Loucy (cell line): Measurements from ENCODE around the gene CCDC33.

Experiments
- H2AFZ ChIP-seq: fragments of 200-600 bp; sonication (generic); 2 replicates; pipeline ENCODE4 v1.6.0; 2016; ENCODE audit warnings: antibody characterized with exemption, mild to moderate bottlenecking, low read length, moderate library complexity
- H3F3A ChIP-seq: fragments of 200-600 bp; 2 replicates; pipeline ENCODE4 v1.6.0; 2016; ENCODE audit warnings: antibody characterized with exemption, low read depth, mild to moderate bottlenecking
- H3K27me3 ChIP-seq: fragments of 200-600 bp; sonication (generic); 2 replicates; pipeline ENCODE4 v1.6.1; 2014; ENCODE audit warnings: low read length, mild to moderate bottlenecking; ENCODE audit not compliant: insufficient read depth, poor library complexity, severe bottlenecking
- H3K36me3 ChIP-seq: fragments of 200-600 bp; sonication (generic); 2 replicates; pipeline ENCODE4 v1.6.1; 2016; ENCODE audit warnings: low read length; ENCODE audit not compliant: insufficient read depth
- H3K4me1 ChIP-seq: fragments of 200-600 bp; sonication (generic); 2 replicates; pipeline ENCODE4 v1.5.1; 2014; ENCODE audit warnings: low read length, mild to moderate bottlenecking; ENCODE audit not compliant: insufficient read depth, poor library complexity, severe bottlenecking
- H3K4me2 ChIP-seq: fragments of 200-600 bp; sonication (generic); 2 replicates; pipeline ENCODE4 v1.6.0; 2014; ENCODE audit warnings: antibody characterized with exemption, low read length, low read depth, mild to moderate bottlenecking; ENCODE audit not compliant: poor library complexity, severe bottlenecking
- H3K4me3 ChIP-seq: fragments of 200-600 bp; sonication (generic); 2 replicates; pipeline ENCODE4 v1.5.1; 2014; ENCODE audit warnings: low read length, mild to moderate bottlenecking, mixed read lengths; ENCODE audit not compliant: poor library complexity, severe bottlenecking
- H3K79me2 ChIP-seq: fragments of 200-600 bp; sonication (generic); 2 replicates; pipeline ENCODE4 v1.6.1; 2014; ENCODE audit warnings: low read length; ENCODE audit not compliant: insufficient read depth
- H3K9ac ChIP-seq: fragments of 200-600 bp; sonication (generic); 2 replicates; pipeline ENCODE4 v1.6.0; 2014; ENCODE audit warnings: mild to moderate bottlenecking, low read depth, low read length, moderate library complexity; ENCODE audit not compliant: poor library complexity, severe bottlenecking
- H3K9me2 ChIP-seq: fragments of 200-600 bp; sonication (generic); replicated peaks from 2 replicates; pipeline ENCODE4 v1.6.1; 2016; ENCODE audit warnings: low read depth, low read length, mixed read lengths
- H3K9me3 ChIP-seq: fragments of 200-600 bp; sonication (generic); 2 replicates; pipeline ENCODE4 v1.6.1; 2014; ENCODE audit warnings: mild to moderate bottlenecking, antibody characterized with exemption, low read length, low read depth; ENCODE audit not compliant: insufficient read depth
- H4K20me1 ChIP-seq: fragments of 200-600 bp; sonication (generic); 2 replicates; pipeline ENCODE4 v1.6.0; 2014; ENCODE audit warnings: antibody characterized with exemption, low read length, mild to moderate bottlenecking; ENCODE audit not compliant: insufficient read depth, poor library complexity, severe bottlenecking
- EZH2phosphoT487 ChIP-seq: fragments of 200-600 bp; IDR thresholded peaks from 2 replicates; pipeline ENCODE4 v1.6.1; 2018; ENCODE audit warnings: antibody characterized with exemption, mild to moderate bottlenecking, moderate library complexity, borderline replicate concordance
- TF ChIP-seq, protein P1 (sequence below): fragments of 200-600 bp; sonication (generic); conservative IDR thresholded peaks from 2 replicates; pipeline ENCODE4 v1.5.1; 2014; ENCODE audit warnings: mild to moderate bottlenecking, antibody characterized with exemption, low read length

CCDC33 gene

DNA sequence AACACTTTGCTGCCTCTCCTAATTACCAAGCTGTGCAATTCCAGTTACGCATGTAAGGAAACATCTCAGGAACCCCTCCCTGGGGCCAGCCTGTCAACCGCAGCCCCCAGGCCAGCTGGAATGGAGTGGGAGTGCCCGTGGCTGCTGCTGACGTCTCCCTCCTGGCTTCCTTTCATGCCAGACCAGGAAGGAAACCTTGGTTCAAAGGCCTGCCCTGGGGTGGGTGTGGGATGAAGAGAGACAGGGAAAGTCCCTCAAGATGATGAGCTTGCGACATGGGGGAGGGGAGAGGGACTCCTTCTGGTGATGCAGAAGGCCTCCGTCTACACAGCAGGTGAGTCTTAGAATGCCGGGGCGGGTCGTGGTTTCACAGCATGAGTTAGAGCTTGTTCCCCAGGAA, 142.7 kb downstream of the CCDC33 start:
- Histone ChIP-seq H3K4me3 (no peak overlapping the region), H3K9ac (no peak overlapping the region), H4K20me1 (no peaks in the 10 kb centered on the region), H3K9me3 (no peaks in the 10 kb centered on the region), H3F3A (no peaks in the 10 kb centered on the region), H3K27me3 (no peaks in the 10 kb centered on the region), H3K4me2 (no peak overlapping the region), H2AFZ (no peak overlapping the region), H3K4me1 (peaks cover 24% of the 10 kb centered on the region), H3K9me2 (no peaks in the 10 kb centered on the region), H3K79me2 (no peaks in the 10 kb centered on the region), H3K36me3 (no peaks in the 10 kb centered on the region)
- TF ChIP-seq EZH2phosphoT487: no peak
- TF ChIP-seq, protein P1, sequence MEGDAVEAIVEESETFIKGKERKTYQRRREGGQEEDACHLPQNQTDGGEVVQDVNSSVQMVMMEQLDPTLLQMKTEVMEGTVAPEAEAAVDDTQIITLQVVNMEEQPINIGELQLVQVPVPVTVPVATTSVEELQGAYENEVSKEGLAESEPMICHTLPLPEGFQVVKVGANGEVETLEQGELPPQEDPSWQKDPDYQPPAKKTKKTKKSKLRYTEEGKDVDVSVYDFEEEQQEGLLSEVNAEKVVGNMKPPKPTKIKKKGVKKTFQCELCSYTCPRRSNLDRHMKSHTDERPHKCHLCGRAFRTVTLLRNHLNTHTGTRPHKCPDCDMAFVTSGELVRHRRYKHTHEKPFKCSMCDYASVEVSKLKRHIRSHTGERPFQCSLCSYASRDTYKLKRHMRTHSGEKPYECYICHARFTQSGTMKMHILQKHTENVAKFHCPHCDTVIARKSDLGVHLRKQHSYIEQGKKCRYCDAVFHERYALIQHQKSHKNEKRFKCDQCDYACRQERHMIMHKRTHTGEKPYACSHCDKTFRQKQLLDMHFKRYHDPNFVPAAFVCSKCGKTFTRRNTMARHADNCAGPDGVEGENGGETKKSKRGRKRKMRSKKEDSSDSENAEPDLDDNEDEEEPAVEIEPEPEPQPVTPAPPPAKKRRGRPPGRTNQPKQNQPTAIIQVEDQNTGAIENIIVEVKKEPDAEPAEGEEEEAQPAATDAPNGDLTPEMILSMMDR: no peak

DNA sequence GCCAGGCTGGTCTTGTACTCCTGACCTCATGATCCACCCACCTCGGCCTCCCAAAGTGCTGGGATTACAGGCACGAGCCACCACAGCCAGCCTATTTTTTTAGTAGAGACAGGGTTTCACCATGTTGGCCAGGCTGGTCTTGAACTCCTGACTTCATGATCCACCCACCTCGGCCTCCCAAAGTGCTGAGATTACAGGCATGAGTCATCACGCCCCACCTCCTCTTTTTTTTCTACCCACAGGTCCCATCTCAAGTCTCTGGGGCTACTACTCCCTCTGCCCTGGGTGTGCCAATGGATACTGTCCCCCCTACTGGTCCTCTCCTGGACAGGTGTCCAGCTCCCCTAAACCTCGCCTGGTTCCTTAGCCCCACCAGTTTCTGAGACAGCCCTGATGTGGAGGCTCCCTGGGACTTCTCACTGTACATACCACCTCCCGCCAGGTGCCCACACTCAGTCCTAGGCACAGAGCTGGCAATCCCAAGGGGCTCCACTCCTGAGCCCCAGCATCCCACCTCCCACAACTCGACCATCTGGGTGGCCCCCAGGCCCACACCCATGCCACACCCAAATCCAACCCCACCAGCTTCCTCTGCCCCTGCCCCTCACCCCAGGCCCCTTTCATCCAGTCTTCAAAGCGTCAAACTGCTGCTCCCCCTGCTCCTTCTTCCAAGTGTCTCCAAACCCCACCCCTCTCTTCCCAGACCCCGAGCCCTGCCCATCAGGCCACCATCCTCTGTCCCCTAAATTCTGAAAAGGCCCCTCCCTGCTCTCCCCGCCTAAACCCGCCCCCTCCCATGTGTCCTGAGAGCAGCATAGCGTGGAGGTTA, 144.4 kb downstream of the CCDC33 start:
- H3K9ac ChIP-seq: no peak overlapping the region
- H3F3A ChIP-seq: no peaks in the 10 kb centered on the region
- H2AFZ ChIP-seq: no peak overlapping the region
- no peaks in the 10 kb centered on the region for H3K9me2 ChIP-seq
- no peak overlapping the region for H3K4me2 ChIP-seq
- no peak for TF ChIP-seq EZH2phosphoT487
- TF ChIP-seq, protein P1: no peak
- no peak overlapping the region for H3K4me3 ChIP-seq
- H3K4me1 ChIP-seq: peaks cover 30% of the 10 kb centered on the region
- no peaks in the 10 kb centered on the region for H3K27me3 ChIP-seq
- no peaks in the 10 kb centered on the region for H3K79me2 ChIP-seq
- no peaks in the 10 kb centered on the region for H3K9me3 ChIP-seq
- H3K36me3 ChIP-seq: no peaks in the 10 kb centered on the region
- no peaks in the 10 kb centered on the region for H4K20me1 ChIP-seq

DNA sequence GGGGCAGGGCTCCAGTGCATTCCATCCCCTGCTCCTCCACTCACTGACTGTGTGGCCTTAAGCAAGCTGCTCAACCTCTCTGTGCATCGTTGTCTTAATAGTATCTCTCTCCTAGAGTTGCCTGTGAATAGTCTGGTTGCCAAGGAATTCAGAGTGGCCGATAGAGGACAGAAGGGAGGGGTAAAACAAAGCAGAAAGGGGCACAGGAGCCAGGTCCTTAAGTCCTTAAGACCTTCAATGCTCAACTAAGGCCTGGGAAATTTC, 145.0 kb downstream of the CCDC33 start:
- Histone ChIP-seq H3K4me3 (no peak overlapping the region), H3F3A (no peaks in the 10 kb centered on the region), H3K36me3 (no peaks in the 10 kb centered on the region), H3K79me2 (no peaks in the 10 kb centered on the region), H3K9ac (no peak overlapping the region), H2AFZ (no peak overlapping the region), H4K20me1 (no peaks in the 10 kb centered on the region), H3K4me2 (no peak overlapping the region), H3K27me3 (no peaks in the 10 kb centered on the region), H3K4me1 (peaks cover 36% of the 10 kb centered on the region), H3K9me3 (no peaks in the 10 kb centered on the region), H3K9me2 (no peaks in the 10 kb centered on the region)
- TF ChIP-seq EZH2phosphoT487: no peak
- TF ChIP-seq, protein P1: no peak
